ENCODE data around the gene RELCH. TPM values are rescaled to one million over a fixed set of nuclear protein-coding genes. Genes with fewer than 3 reads are reported as not detected.
A peak's percentile ranks its signal among the peaks of the same experiment; 100 is the strongest.

The RELCH gene
- polyA plus RNA-seq, 2 of the 4 experiments (the other 2 are of a cell fraction) = 13.5 to 17.5 TPM

GRCh38 chr18:62329691-62330454 lies 142.8 kb downstream of the RELCH start:
- 28% methylated on average over 12 of the region's 15 CpGs for WGBS (ENCODE audit: missing lambda C conversion rate)
- DNase-seq (ENCODE audit: low read depth in 1 of 2, low spot score in 1 of 2) = no peak
- Histone ChIP-seq H3K4me1 (peaks cover 26% of the 10 kb centered on the region), H3K4me3 (no peak overlapping the region), H3K27ac (peak overlapping the region in 1 of 2 experiments; percentile 67; a peak in 3 of 6 replicates), H3K4me2 (peak overlapping the region; percentile 47), H3K9me3 (no peaks in the 10 kb centered on the region)
- ChIA-PET CTCF (interaction anchor here (0.9 kb wide), 2 partner anchors 69 to 254 kb away, joined by 3 to 4 read pairs; no protein-coding TSS in a partner anchor), POLR2A (interaction anchor here (0.7 kb wide), 1 partner anchor 55 kb away, joined by 3 read pairs; no protein-coding TSS in a partner anchor)
- FAIRE-seq = no peak
- ATAC-seq = peak; percentile 20 to 23; a peak in 4 of 6 replicates
- TF ChIP-seq KDM5A (IDR thresholded peaks at IDR 0.05) (no peak), ZFP36 (IDR thresholded peaks at IDR 0.05; ENCODE audit: borderline replicate concordance, partially characterized antibody) (no peak), ZNF302 (CRISPR knock-in tag; IDR thresholded peaks at IDR 0.05) (no peak), SREBF2 (IDR thresholded peaks at IDR 0.05) (no peak), CTCF (IDR thresholded peaks at IDR 0.05) (no peak), TP53 (CRISPR knock-in tag; IDR thresholded peaks at IDR 0.05) (no peak), USF2 (IDR thresholded peaks at IDR 0.05) (no peak), MAX (IDR thresholded peaks at IDR 0.05) (no peak), HES2 (IDR thresholded peaks at IDR 0.05) (no peak), RARB (CRISPR knock-in tag; IDR thresholded peaks at IDR 0.05) (no peak), EP300 (IDR thresholded peaks at IDR 0.05) (no peak), ESRRA (IDR thresholded peaks at IDR 0.05; ENCODE audit: borderline replicate concordance, low read length) (no peak), BHLHE40 (IDR thresholded peaks at IDR 0.05; ENCODE audit: low read depth, low read length) (no peak), HEYL (CRISPR knock-in tag; IDR thresholded peaks at IDR 0.05) (no peak), CBX2 (IDR thresholded peaks at IDR 0.05; ENCODE audit: borderline replicate concordance, low read depth) (no peak), RFX5 (IDR thresholded peaks at IDR 0.05) (no peak), RCOR1 (IDR thresholded peaks at IDR 0.05; ENCODE audit: low read depth, low read length) (no peak), RNF2 (IDR thresholded peaks at IDR 0.05; ENCODE audit: borderline replicate concordance, low read depth) (no peak)
- TF ChIP-seq, protein P1, sequence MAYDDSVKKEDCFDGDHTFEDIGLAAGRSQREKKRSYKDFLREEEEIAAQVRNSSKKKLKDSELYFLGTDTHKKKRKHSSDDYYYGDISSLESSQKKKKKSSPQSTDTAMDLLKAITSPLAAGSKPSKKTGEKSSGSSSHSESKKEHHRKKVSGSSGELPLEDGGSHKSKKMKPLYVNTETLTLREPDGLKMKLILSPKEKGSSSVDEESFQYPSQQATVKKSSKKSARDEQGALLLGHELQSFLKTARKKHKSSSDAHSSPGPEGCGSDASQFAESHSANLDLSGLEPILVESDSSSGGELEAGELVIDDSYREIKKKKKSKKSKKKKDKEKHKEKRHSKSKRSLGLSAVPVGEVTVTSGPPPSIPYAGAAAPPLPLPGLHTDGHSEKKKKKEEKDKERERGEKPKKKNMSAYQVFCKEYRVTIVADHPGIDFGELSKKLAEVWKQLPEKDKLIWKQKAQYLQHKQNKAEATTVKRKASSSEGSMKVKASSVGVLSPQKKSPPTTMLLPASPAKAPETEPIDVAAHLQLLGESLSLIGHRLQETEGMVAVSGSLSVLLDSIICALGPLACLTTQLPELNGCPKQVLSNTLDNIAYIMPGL (CRISPR knock-in tag; IDR thresholded peaks at IDR 0.05; ENCODE audit: borderline replicate concordance) = no peak

- Histone ChIP-seq H3K4me2 (no peak overlapping the region), H3K27ac (no peak overlapping the region), H3K4me3 (no peak overlapping the region), H3K4me1 (peaks cover 26% of the 10 kb centered on the region), H3K9me3 (no peaks in the 10 kb centered on the region)
- 96% methylated on average over 7 of the region's 7 CpGs for WGBS (ENCODE audit: missing lambda C conversion rate)
- ChIA-PET POLR2A (no interaction called here), CTCF (no interaction called here)
- FAIRE-seq = no peak
- TF ChIP-seq POLR2AphosphoS2 (conservative IDR thresholded peaks at IDR 0.05; ENCODE audit: low read length) = no peak
- TF ChIP-seq TP53 (CRISPR knock-in tag; IDR thresholded peaks at IDR 0.05) = no peak
- TF ChIP-seq CHD2 (IDR thresholded peaks at IDR 0.05; ENCODE audit: low read length, partially characterized antibody) = no peak
- DNase-seq (ENCODE audit: low read depth in 1 of 2, low spot score in 1 of 2) = no peak
- ATAC-seq = no peak
These were observed 143.6 kb downstream of the RELCH start for GRCh38 chr18:62330650-62331049.

Measured in A549 (cell line).